ENCODE results near the gene TTC8.

TTC8 gene

DNA sequence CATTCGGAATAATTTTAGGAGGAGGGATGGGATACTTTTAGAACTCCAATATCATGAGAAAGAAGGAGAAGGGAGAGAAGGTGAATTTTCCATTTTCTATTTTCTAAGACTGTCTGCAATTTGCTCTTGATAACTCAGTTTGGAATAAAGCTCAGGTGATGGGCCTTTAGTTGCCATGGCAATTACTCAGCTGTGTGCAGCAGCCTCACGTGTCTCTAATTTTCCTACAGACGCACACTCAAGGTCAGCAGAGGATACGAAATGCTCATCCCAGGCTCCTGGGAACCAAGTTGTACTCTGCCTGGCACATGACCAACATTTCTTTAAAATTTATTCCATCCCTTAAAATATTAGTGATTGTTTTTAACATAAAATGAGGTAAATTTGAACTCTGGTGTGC, 76.7 kb downstream of the TTC8 start:
- peaks cover 19 to 33% of the 10 kb centered on the region in 2 donors for H3K27me3 Mint-ChIP-seq
- no peak for ATAC-seq (replicated peaks)
- H3K4me1 Mint-ChIP-seq (ENCODE audit: low read depth in 2 of 2), result no peaks in the 10 kb centered on the region
- no peaks in the 10 kb centered on the region for H3K9me3 Mint-ChIP-seq
- DNase-seq, result no peak
- H3K36me3 Mint-ChIP-seq (ENCODE audit: insufficient read depth), result no peaks in the 10 kb centered on the region
- H3K27ac Mint-ChIP-seq, result peak overlapping the region in 1 of 2 donors; percentile 24
- no peak overlapping the region for H3K4me3 Mint-ChIP-seq

DNA sequence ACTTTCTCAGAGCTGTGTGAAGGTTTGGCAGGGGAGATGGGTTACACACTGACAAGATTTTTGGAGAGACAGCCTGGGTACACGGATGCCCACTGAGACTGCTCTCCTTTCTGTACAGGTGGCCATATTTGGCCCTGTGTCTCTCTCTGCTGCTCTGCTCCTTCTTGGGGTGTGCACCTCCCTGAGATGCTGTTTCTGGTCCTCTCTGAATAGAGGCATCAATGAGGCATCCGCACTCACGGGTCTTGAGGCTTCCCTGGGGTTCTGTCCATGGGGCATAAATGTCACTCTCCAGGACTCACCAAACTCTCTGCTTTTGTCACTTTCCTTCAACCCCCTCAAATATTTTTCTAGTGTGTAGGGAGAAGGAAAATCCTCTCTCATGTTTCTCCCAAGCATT, 77.5 kb downstream of the TTC8 start:
- H3K9me3 Mint-ChIP-seq, result no peaks in the 10 kb centered on the region

GRCh38 chr14:88902850-88903249, 78.4 kb downstream of the TTC8 start:
- no peak for ATAC-seq (replicated peaks)
- H3K9me3 Mint-ChIP-seq, result no peaks in the 10 kb centered on the region
- no peaks in the 10 kb centered on the region for H3K36me3 Mint-ChIP-seq (ENCODE audit: insufficient read depth)
- H3K27ac Mint-ChIP-seq, result no peak overlapping the region
- peaks cover 25 to 31% of the 10 kb centered on the region in 2 donors for H3K27me3 Mint-ChIP-seq
- no peak overlapping the region for H3K4me3 Mint-ChIP-seq
- H3K4me1 Mint-ChIP-seq (ENCODE audit: low read depth in 2 of 2), result no peaks in the 10 kb centered on the region
- DNase-seq, result no peak

More for the DNA sequence above, 77.5 kb downstream of the TTC8 start:
- no peaks in the 10 kb centered on the region for H3K4me1 Mint-ChIP-seq (ENCODE audit: low read depth in 2 of 2)
- DNase-seq (no peak), ATAC-seq (replicated peaks) (no peak)
- peaks cover 24 to 29% of the 10 kb centered on the region in 2 donors for H3K27me3 Mint-ChIP-seq
- no peaks in the 10 kb centered on the region for H3K36me3 Mint-ChIP-seq (ENCODE audit: insufficient read depth)
- H3K4me3 Mint-ChIP-seq, result no peak overlapping the region
- no peak overlapping the region for H3K27ac Mint-ChIP-seq

- H3K36me3 Mint-ChIP-seq (ENCODE audit: insufficient read depth), result no peaks in the 10 kb centered on the region
- no peak for ATAC-seq (replicated peaks)
- H3K27ac Mint-ChIP-seq, result no peak overlapping the region
Observed at GRCh38 chr14:88904206-88904647, 79.8 kb downstream of the TTC8 start.

DNA sequence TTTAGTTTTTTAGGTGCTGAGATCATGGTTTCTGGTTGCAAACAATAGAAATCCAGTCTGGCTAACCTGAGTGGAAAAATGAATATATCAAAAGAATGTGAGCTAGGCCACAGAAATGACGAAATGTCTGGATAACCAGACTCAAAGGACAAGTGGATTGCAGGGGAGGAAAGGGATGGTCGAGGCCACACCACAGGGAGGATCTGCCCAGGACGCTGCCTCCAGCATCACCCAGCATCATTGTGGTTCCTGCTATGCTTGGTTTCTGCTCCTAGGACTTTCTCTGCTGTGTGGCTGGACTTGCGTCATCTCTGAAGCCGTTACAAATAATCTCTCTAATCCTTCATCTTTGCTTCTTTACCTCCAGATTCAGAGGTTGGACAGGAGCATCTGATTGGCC, 80.4 kb downstream of the TTC8 start:
- ATAC-seq (replicated peaks), result no peak
- Mint-ChIP-seq H3K36me3 (ENCODE audit: insufficient read depth) (no peaks in the 10 kb centered on the region), H3K27me3 (peaks cover 38 to 40% of the 10 kb centered on the region in 2 donors), H3K27ac (no peak overlapping the region), H3K9me3 (no peaks in the 10 kb centered on the region), H3K4me1 (ENCODE audit: low read depth in 2 of 2) (no peaks in the 10 kb centered on the region), H3K4me3 (no peak overlapping the region)
- no peak for DNase-seq

More at GRCh38 chr14:88904206-88904647, 79.8 kb downstream of the TTC8 start:
- H3K27me3 Mint-ChIP-seq, result peaks cover 36 to 38% of the 10 kb centered on the region in 2 donors
- no peak overlapping the region for H3K4me3 Mint-ChIP-seq
- H3K4me1 Mint-ChIP-seq (ENCODE audit: low read depth in 2 of 2), result no peaks in the 10 kb centered on the region
- DNase-seq, result no peak
- no peaks in the 10 kb centered on the region for H3K9me3 Mint-ChIP-seq

GRCh38 chr14:88908216-88908615, 83.8 kb downstream of the TTC8 start:
- Mint-ChIP-seq H3K36me3 (ENCODE audit: insufficient read depth) (no peaks in the 10 kb centered on the region), H3K27ac (no peak overlapping the region), H3K27me3 (peaks cover 12 to 22% of the 10 kb centered on the region in 2 donors), H3K4me3 (no peak overlapping the region), H3K9me3 (no peaks in the 10 kb centered on the region), H3K4me1 (ENCODE audit: low read depth in 2 of 2) (no peaks in the 10 kb centered on the region)
- ATAC-seq (replicated peaks) (no peak), DNase-seq (no peak)

DNA sequence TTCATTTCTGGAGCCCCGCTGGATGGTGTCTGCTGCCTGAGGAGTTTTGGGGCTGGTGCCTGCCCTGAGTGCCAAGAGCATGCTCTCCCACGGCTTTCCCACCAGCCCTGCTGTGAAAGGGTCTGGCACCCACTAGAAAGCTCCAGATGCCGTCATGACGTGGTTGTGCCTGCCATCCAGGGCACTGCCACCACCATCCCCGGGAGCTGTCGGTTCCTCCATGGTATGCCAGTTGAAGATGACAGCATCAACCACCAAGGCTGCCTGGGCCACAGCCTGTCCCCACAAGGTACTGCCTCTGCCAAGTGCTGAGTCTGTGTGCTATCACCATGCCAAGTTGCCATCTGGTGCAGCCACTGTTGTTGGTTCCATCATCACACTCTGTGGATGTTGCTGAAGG, 85.9 kb downstream of the TTC8 start:
- no peak for ATAC-seq (replicated peaks)
- no peak overlapping the region for H3K27ac Mint-ChIP-seq
- no peaks in the 10 kb centered on the region for H3K4me1 Mint-ChIP-seq (ENCODE audit: low read depth in 2 of 2)
- H3K36me3 Mint-ChIP-seq (ENCODE audit: insufficient read depth), result no peaks in the 10 kb centered on the region
- no peaks in the 10 kb centered on the region for H3K9me3 Mint-ChIP-seq
- H3K27me3 Mint-ChIP-seq, result peaks cover 10 to 22% of the 10 kb centered on the region in 2 donors
- no peak for DNase-seq
- H3K4me3 Mint-ChIP-seq, result no peak overlapping the region

GRCh38 chr14:88911809-88912208, 87.4 kb downstream of the TTC8 start:
- ATAC-seq (replicated peaks) (no peak), DNase-seq (no peak)
- no peaks in the 10 kb centered on the region for H3K4me1 Mint-ChIP-seq (ENCODE audit: low read depth in 2 of 2)
- H3K36me3 Mint-ChIP-seq (ENCODE audit: insufficient read depth), result no peaks in the 10 kb centered on the region
- H3K9me3 Mint-ChIP-seq, result no peaks in the 10 kb centered on the region
- no peak overlapping the region for H3K27ac Mint-ChIP-seq
- H3K4me3 Mint-ChIP-seq, result no peak overlapping the region
- peaks cover 10 to 24% of the 10 kb centered on the region in 2 donors for H3K27me3 Mint-ChIP-seq

DNA sequence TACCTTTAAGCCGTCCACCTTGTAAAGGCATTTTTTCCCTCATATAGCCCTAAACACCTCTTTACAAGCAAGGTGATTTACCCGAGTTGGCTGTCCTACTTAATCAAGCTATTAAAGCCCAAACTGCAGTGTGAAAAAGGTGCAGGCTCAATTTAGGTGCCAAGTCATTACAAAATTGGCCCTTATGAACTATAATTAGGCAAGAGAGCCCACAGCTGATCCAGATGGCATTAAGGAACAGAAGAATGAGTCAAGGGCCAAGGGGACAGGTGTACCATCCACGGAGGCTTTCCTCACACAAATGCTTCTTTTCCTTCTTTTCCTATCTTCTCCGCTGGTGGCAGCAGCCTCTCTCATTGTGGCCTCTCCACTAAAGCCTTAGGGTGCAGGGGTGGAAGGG, 90.5 kb downstream of the TTC8 start:
- no peaks in the 10 kb centered on the region for H3K4me1 Mint-ChIP-seq (ENCODE audit: low read depth in 2 of 2)
- no peak for DNase-seq
- H3K27ac Mint-ChIP-seq, result no peak overlapping the region
- H3K27me3 Mint-ChIP-seq, result peaks cover 16 to 20% of the 10 kb centered on the region in 2 donors
- H3K36me3 Mint-ChIP-seq (ENCODE audit: insufficient read depth), result no peaks in the 10 kb centered on the region
- no peaks in the 10 kb centered on the region for H3K9me3 Mint-ChIP-seq
- H3K4me3 Mint-ChIP-seq, result no peak overlapping the region
- ATAC-seq (replicated peaks), result no peak

DNA sequence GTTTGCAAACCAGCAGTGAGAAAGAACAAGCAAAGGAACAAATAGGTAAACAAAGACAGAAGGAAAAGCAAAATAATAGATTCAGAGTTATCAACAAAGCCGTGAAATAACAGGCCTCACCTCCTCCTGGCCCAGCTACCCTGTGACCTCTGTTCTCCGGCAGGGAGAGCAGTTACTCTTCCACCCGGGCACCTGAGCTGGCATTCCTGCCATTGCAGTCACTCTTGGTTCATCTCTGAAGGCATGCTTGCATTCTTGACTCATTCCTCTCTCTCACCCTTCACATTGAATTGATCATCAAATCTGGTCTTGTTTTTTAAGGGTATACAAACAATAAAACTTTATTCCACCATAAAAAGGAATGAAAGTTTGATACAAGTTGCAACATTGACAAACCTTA, 95.1 kb downstream of the TTC8 start:
- Mint-ChIP-seq H3K4me3 (no peak overlapping the region), H3K36me3 (ENCODE audit: insufficient read depth) (no peaks in the 10 kb centered on the region), H3K4me1 (ENCODE audit: low read depth in 2 of 2) (no peaks in the 10 kb centered on the region), H3K27me3 (peaks cover 28 to 50% of the 10 kb centered on the region in 2 donors), H3K9me3 (no peaks in the 10 kb centered on the region), H3K27ac (no peak overlapping the region)
- DNase-seq, result no peak
- no peak for ATAC-seq (replicated peaks)

All from effector memory CD8-positive, alpha-beta T cell (primary cell).